GM19240 (cell line): ENCODE results near the gene ADD1.

Experiments used
- DNase-seq: peaks from one replicate; pipeline ENCODE4 v3.0.0; 2011; ENCODE audit warnings: low spot score; ENCODE audit not compliant: insufficient read length

The ADD1 gene

DNA sequence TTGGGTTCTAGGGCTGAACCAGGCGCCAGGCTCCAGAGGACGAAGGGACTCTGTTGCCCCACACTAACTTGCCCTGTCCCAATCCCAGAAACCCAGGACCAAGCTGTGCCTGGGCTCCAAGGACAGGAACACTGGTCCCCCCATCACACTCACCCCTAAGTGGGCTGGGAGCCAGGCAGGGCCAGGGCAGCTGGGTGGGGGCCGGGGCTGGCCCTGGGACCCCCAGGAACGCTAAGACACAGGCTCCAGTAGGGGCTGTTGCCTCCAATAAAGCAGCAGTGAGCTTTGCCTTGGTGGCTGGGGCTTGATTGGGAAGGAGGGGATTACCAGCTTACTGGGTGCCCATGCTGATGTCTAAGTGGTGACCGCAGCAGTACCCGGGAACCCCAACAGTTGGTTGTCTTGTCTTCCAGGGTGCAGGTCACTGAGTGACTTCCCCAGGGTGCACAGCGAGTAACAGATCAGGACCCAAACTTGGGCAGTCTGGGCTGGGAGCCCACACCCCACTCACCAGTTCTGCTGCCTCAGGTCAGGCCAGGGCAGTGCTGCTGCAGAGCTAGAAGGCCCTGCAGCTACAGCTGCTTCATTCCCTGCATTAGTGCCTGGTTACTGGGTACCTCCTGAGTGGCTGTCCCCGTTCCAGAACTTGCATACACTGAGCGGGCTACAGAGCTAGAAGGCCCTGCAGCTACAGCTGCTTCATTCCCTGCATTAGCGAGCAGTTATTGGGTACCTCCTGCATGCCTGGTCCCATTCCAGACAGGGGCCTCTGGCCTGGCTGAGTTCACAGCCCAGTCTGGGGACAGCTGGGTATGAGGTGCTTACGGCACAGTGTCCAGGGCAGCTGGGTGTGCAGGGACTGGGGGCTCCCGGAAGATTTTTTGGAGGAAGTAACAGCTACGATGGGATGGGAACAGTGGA is 9.4 kb upstream of the ADD1 start:
- DNase-seq: no peak

DNA sequence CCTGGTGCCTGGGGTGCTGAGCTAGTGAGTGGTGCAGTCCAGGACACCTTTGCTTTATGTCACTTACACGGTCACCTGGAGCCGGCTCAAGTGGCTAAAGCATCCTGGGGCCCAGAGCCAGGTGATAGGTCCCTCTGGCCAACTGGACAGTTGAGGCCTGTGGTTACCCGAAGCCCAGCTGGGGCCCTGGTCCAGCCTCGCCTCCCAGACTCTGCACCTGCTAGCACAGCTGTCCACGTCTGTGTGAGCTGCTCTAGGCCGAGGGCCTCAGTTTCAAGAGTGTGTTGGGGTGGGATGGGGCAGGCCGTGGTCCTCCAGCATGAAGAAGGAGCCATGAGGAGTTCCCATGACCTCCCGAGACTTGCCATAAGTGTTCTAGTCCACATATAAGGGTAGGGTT is 7.7 kb upstream of the ADD1 start:
- no peak for DNase-seq

DNA sequence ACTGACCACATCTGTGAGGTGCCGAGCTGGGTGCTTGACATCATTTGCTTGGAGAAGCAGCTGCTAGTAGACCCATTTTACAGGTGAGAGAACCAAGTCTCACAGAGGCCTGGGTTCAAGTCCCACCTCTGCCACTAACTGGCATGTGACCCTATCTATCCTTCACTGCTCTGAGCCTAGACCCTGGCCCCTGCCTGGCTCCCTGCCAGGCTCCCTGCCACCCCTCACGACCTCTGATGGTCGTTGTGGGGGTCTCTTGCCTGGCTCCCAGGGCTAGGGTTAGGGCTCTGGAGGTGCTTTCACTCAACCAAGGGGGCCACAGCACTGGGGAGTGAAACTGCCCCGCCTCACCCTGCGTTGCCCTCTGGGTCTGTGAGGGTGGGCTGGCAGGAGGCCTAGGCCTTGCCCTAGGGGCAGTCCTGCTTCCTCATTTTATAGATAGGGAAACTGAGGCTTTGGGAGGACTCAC is 7.2 kb upstream of the ADD1 start:
- no peak for DNase-seq

GRCh38 chr4:2837110-2837903 is 6.3 kb upstream of the ADD1 start:
- DNase-seq: no peak

DNA sequence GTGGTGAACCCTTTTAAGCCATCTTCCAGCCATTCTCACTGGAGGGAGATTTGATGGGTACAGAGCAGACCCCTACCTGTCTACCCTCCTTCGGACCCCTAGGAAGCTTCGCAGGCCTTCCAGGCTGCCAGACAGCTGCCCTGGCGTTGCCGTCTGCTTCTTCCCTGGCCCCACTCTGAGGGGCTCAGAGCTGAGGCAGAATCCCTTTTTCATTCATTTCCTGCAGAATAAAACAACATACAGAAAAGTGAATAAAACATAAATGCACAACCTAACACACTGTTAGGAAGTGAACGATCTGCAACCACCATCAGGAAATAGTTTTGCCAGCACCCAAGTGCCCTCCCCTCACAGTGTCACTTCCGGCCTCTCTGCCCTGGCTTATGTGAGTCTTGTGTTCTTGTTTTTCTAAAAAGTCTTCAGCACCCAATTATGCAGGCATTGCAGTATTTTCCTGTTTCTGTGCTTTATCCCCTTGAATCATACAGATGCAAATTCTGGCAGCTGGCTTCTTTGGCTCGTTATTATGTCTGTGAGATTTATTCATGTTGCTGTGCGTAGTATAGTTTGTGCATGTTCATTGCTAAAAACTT is 5.6 kb upstream of the ADD1 start:
- no peak for DNase-seq

DNA sequence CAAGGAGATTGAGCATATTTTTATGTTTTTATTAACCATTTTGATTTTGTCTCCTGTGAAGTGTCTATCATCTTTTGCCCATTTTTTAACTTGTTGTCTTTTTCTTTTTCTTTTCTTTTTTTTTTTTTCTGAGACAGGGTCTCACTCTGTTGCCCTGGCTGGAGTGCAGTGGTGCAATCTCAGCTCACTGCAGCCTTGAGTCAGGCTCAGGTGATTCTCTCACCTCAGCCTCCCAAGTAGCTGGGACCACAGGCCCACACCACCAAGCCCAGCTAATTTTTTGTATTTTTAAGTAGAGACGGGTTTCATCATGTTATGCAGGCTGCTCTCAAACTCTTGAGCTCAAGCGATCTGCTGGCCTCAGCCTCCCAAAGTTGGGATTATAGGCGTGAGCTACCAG is 4.6 kb upstream of the ADD1 start:
- no peak for DNase-seq

- no peak for DNase-seq
These were observed 869 bp upstream of the ADD1 start for GRCh38 chr4:2842687-2843262.

DNA sequence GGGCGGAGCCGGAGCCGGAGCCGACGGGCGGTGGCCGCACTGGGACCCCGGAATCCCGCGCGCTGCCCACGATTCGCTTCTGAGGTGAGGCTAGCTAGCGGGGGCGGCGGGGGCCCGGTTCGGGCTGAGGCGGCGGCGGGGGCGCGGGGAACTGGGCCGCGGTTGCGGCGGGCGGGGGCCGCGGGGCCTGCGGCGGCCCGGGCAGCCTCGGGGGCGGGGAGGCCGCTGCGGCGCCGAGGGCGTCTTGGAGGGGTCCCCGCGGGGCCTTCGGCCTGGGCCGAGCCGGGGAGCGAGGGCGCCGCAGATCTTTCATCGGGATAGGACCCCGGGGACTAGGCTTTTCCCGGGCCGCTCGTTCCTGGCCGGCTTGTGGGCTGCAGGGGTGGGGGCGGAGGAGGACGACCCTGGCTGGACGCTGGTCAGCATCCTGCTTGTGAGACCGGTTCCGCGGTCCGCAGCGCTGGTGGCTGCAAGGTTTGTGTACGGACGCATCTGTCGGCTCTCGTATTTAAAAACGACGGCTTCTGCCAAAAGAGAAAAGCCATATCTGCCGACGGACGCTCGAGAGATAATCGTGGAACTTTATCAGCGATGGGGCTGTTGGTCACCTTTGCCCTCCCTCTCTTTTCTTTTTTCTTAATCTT is 419 bp downstream of the ADD1 start:
- no peak for DNase-seq

- no peak for DNase-seq
These were observed 2.5 kb downstream of the ADD1 start for GRCh38 chr4:2846172-2846571.

DNA sequence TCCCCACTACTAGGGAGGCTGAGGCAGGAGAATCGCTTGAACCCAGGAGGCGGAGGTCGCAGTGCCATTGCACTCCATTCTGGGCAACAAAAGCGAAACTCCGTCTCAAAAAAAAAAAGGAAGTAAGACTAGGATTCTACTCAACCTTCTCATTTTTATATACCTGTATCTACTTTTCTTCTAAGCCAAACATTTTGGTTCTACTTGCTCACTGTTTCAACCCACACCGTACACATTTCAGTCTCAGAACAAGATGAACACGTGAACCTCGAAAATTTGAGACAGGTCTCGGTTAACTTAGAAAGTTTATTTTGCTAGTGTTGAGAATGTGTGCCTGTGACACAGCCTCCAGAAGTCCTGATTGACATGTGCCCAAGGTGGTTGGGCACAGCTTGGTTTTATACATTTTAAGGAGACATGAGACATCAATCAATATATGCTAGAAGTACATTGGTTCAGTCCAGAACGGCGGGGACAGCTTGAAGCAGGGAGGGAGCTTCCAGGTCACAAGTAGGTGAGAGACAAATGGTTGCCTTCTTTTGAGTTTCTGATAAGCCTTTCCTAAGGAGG is 3.7 kb downstream of the ADD1 start:
- DNase-seq: no peak

DNA sequence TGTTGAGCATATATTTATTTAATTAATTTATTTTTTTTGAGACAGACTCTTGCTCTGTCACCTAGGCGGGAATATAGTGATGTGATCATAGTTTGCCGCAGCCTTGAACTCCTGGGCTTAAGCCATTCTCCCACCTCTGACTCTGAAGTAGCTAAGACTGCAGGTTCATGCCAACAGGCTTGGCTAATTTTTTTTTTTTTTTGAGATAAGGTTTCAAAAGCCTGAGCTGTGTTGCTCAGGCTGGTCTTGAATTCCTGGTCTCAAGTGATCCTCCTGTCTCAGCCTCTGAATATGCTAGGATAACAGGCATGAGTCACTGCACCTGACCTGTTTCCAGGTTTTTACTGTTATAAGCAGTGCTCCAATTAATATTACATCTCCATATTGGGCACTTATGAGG is 4.8 kb downstream of the ADD1 start:
- no peak for DNase-seq

- no peak for DNase-seq
These were observed 5.9 kb downstream of the ADD1 start for GRCh38 chr4:2849267-2850152.

DNA sequence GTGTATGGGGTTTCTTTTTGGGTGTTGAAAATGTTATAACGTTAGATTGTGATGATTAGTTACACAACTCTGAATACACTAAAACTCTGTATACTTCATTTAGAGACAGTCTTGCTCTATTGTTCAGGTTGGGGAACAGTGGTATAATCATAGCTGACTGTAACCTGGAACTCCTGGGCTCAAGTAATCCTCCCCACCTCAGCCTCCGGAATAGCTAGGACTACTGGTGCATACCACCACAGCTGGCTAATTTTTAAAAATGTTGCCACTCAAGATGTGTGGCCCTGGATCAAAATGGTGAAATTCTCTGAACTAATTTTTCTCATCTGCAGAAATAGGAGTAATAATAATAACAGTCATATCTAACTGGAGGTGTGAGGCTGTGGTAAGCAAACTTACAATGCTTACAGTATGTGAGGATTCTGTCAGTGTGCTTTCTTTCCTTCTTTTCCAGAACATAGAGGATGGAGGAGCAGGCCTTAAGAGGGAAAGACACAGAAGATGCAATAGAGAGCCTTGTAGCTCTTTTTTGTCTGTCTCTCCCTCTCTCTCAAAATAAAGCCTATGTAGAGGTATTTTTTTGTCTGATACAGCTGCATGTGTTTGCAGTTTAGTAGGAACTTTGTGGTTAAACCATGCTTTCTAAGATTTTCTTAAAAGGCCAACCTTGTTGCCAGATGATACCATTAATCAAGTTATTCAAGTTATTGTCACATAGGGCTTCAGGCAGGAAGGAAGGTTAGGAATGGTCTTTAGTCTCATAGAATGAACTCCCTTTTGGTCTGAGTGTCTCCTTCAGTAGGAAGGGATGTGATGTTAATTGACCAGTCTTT is 7.5 kb downstream of the ADD1 start:
- no peak for DNase-seq

DNA sequence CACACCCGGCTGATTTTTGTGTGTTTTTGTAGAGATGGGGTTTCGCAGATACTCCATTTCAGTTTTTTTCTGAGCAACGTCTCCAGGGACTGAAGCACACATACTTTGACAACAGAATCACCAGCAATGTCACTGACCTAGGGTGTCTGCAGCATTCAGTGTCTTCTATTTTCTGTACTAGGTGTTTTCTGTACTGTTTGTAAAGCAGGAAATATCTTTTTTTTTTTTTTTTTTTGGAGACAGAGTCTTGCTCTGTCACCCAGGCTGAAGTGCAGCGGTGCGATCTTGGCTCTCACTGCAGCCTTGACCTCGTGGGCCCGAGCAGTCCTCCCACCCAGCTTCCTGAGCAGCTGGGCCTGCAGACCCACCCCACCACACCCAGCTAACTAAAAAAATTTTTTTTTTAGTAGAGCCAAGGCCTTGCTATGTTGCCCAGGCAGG is 8.9 kb downstream of the ADD1 start:
- DNase-seq: no peak

DNA sequence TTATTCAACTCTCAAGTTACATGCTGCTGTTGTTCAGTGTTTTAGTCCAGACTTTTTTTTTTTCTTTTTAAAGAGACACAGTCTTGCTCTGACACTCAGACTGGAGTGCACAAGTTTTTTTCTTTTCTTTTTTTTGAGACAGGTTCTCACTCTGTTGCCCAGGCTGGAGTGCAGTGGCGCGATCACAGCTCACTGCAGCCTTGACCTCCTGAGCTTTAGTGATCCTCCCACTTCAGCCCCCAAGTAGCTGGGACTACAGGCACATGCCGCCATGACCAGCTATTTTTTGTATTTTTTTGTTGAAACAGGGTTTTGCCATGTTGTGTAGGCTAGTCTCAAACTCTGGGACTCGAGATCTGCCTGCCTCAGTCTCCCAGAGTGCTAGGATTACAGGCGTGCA is 11.9 kb downstream of the ADD1 start:
- DNase-seq: no peak

GRCh38 chr4:2856266-2856665 is 12.6 kb downstream of the ADD1 start:
- DNase-seq: no peak

DNA sequence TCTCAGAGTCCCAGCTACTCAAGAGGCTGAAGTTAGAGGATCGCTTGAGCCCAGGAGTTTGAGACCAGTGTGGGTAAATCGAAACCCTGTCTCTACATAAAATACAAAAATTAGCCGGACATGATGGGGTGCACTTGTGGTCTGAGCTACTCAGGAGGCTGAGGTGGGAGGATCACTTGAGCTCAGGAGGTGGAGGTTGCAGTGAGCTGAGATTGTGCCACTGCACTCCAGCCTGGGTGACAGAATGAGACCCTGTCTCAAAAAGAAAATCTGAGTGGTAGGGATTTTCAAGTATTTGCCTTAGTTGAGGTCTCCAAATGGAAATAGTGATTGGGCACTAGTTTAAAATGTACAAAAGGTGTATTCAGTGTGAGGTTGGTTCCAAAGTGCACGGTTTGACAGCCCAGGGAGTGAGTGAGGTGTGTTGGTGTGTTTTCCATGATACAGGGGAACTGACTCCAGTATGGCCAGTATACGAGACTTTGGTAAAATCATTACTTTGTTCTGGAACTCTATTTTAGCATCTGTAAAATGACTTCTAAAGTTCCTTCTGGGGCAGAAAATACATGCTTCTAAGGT is 13.8 kb downstream of the ADD1 start:
- DNase-seq: no peak

GRCh38 chr4:2858451-2859217 is 15.0 kb downstream of the ADD1 start:
- DNase-seq: no peak
